ENCODE measurements around the gene TAF12.

Gene TAF12

GRCh38 chr1:28581531-28582247, 61.2 kb downstream of the TAF12 start:
- DNase-seq (ENCODE audit: low read depth): peak; percentile 68

- no peak for DNase-seq (ENCODE audit: low read depth)
Measured at GRCh38 chr1:28580722-28581530, 61.9 kb downstream of the TAF12 start.

GRCh38 chr1:28579401-28579800, 63.5 kb downstream of the TAF12 start:
- no peak for DNase-seq (ENCODE audit: low read depth)

GRCh38 chr1:28578696-28579218, 64.1 kb downstream of the TAF12 start:
- DNase-seq (ENCODE audit: low read depth): no peak

GRCh38 chr1:28577738-28578536, 64.9 kb downstream of the TAF12 start:
- DNase-seq (ENCODE audit: low read depth): no peak

GRCh38 chr1:28577052-28577678, 65.7 kb downstream of the TAF12 start:
- DNase-seq (ENCODE audit: low read depth): no peak

- no peak for DNase-seq (ENCODE audit: low read depth)
Measured at GRCh38 chr1:28573564-28573963, 69.3 kb downstream of the TAF12 start.

GRCh38 chr1:28572891-28573290, 70.0 kb downstream of the TAF12 start:
- DNase-seq (ENCODE audit: low read depth): peak; percentile 51

- DNase-seq (ENCODE audit: low read depth): no peak
Measured at GRCh38 chr1:28571911-28572310, 71.0 kb downstream of the TAF12 start.

GRCh38 chr1:28566931-28567330, 75.9 kb downstream of the TAF12 start:
- DNase-seq (ENCODE audit: low read depth): no peak

- no peak for DNase-seq (ENCODE audit: low read depth)
Measured at GRCh38 chr1:28565726-28566125, 77.1 kb downstream of the TAF12 start.

- no peak for DNase-seq (ENCODE audit: low read depth)
Measured at GRCh38 chr1:28565040-28565439, 77.8 kb downstream of the TAF12 start.

- no peak for DNase-seq (ENCODE audit: low read depth)
Measured at GRCh38 chr1:28564310-28564709, 78.6 kb downstream of the TAF12 start.

GRCh38 chr1:28560886-28561285, 82.0 kb downstream of the TAF12 start:
- no peak for DNase-seq (ENCODE audit: low read depth)
